Aorta (tissue), 5 donors: Measurements from ENCODE around the gene HMCN1. TPM values are rescaled to one million over a fixed set of nuclear protein-coding genes. Genes with fewer than 3 reads are reported as not detected.

Experiments used
- ATAC-seq: fragments of 200-7000 bp; cut with Tn5 transposase; one replicate; pipeline ENCODE4 v1.9.1; 2022; ENCODE audit warnings: moderate library complexity; ENCODE audit not compliant: low FRiP score
- DNase-seq, 2 donors: peaks; one replicate each; pipeline ENCODE4 v3.0.0-alpha.2; 2020
- H3K27ac ChIP-seq, 2 donors: one replicate each; pipeline ENCODE4 v1.5.1; 2013; ENCODE audit warnings: low read length in 2 of 2, mild to moderate bottlenecking in 2 of 2, moderate library complexity in 2 of 2, control low read depth in 1 of 2, inconsistent platforms in 1 of 2, low read depth in 1 of 2
- H3K27me3 ChIP-seq, 2 donors: one replicate each; pipeline ENCODE4 v1.6.1; 2013; ENCODE audit warnings: control low read depth in 1 of 2, low read length in 1 of 2, mild to moderate bottlenecking in 1 of 2, moderate library complexity in 1 of 2; ENCODE audit not compliant: insufficient read depth in 2 of 2, control insufficient read depth in 1 of 2
- H3K36me3 ChIP-seq, 2 donors: one replicate each; pipeline ENCODE4 v1.6.1; 2013; ENCODE audit warnings: control low read depth in 1 of 2, low read length in 1 of 2, mild to moderate bottlenecking in 1 of 2; ENCODE audit not compliant: insufficient read depth in 2 of 2, control insufficient read depth in 1 of 2
- H3K4me1 ChIP-seq, 2 donors: one replicate each; pipeline ENCODE4 v1.6.1; 2013; ENCODE audit warnings: low read length in 2 of 2, control low read depth in 1 of 2, mild to moderate bottlenecking in 1 of 2, moderate library complexity in 1 of 2; ENCODE audit not compliant: insufficient read depth in 2 of 2, control insufficient read depth in 1 of 2
- H3K4me3 ChIP-seq, 2 donors: one replicate each; pipeline ENCODE4 v1.5.1; 2013; ENCODE audit warnings: low read length in 2 of 2, control low read depth in 1 of 2, mild to moderate bottlenecking in 1 of 2
- H3K9me3 ChIP-seq: one replicate; pipeline ENCODE4 v1.6.1; 2013; ENCODE audit warnings: mild to moderate bottlenecking, low read length; ENCODE audit not compliant: control insufficient read depth
- WGBS, 2 donors: extraction: QIAGEN DNeasy Blood & Tissue Kit; methylation state at CpG; one replicate each; pipeline ENCODE4 v1.1.7; 2013; 5-methylcytosine and 5-hydroxymethylcytosine counted together
- intact Hi-C, 2 donors: fragments of 100-400 bp; cut with DNase I; formaldehyde crosslinking; loops; one replicate each; pipeline versions ENCODE4 v1.14.2 to v1.15.0; 2022
- polyA plus RNA-seq, 2 donors: library from polyadenylated mRNA; stranded (reverse); fragments of 200-250 nt; gene quantifications; one replicate each; pipeline ENCODE4 v1.2.3, GENCODE V29; 2013
- total RNA-seq, 2 donors: library from RNA; stranded (reverse); fragmentation: NEBNext Ultra II Directional; extraction: Animal tissue kit (Norgen Biotek cat#: 25700); gene quantifications; one replicate each; pipeline ENCODE4 v1.2.1, GENCODE V29; 2021
- donor health status: healthy with polysubstance abuse.
- donor health status: Bipolar disorder and iron deficiency.
- donor health status: DM: no; HTN: no; CAD: no.
- donor health status: DM: no; HTN: no; CAD: no.
- donor health status: DM: yes; HTN: yes; CAD: no.

The HMCN1 gene
- total and polyA plus RNA-seq, 4 donors, result 11.3 to 93.6 (median 50.0) TPM

GRCh38 chr1:185956881-185957280 lies 222.7 kb downstream of the HMCN1 start:
- H3K27ac ChIP-seq, result peak overlapping the region in 1 of 2 donors; percentile 57
- H3K4me3 ChIP-seq, result no peak overlapping the region
- H3K36me3 ChIP-seq, result no peaks in the 10 kb centered on the region
- intact Hi-C loops, result no loop called here
- DNase-seq, result no peak
- no peaks in the 10 kb centered on the region for H3K27me3 ChIP-seq
- ATAC-seq, result no peak
- WGBS, 2 donors, result 12 to 37% methylated on average over 1 of the region's 1 CpG
- H3K9me3 ChIP-seq, result no peaks in the 10 kb centered on the region
- peaks cover 4 to 6% of the 10 kb centered on the region in 2 donors for H3K4me1 ChIP-seq

- H3K27me3 ChIP-seq, result no peaks in the 10 kb centered on the region
- H3K4me3 ChIP-seq, result no peak overlapping the region
- no peaks in the 10 kb centered on the region for H3K9me3 ChIP-seq
- no peaks in the 10 kb centered on the region for H3K36me3 ChIP-seq
- intact Hi-C loops, result no loop called here
- 79 to 85% methylated on average over 3 of the region's 3 CpGs for WGBS, 2 donors
- peaks cover 4 to 6% of the 10 kb centered on the region in 2 donors for H3K4me1 ChIP-seq
- peak overlapping the region in 1 of 2 donors; percentile 22 for H3K27ac ChIP-seq
- DNase-seq (no peak), ATAC-seq (no peak)
These were observed 223.5 kb downstream of the HMCN1 start for GRCh38 chr1:185957441-185958363.

DNA sequence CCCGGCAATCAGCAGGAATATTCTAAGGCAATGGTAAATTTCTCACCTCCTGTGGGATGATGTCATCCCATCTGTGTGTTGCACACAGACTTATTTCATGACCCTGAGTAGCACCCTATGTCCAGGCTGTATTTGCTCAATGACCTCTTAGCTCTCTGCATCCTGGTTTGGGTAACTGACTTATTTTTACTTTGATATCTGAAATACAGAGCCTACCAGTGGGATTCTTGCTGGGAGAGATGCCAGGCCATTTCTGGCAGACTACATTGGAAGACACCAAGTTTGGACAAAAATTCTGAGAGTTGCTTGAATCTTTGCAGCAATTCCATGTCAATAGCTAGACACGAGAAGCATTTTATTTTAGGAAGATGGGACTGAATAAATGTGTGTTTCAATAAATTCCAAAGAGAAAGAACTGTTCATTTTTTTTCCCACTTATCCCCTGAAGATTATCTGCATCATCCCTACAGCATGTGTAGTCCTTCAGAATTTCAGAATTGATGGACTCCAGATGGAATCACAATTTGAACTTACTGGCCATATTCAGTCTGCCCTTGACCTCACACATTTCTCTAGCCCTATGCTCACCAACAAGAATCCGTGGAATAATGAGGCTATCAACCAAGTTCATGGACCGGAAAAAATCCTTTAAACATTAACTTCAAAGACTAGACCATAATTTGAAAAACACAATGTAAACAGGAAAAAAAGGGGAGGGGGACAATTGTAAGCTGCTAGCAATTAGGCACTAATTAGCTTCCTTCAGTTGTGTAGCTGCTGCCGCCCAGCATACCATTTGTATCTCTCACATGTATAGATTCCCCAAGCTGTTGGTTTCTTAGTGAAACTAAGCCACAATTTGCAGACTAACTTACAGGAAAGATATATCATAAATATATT lies 226.5 kb downstream of the HMCN1 start:
- H3K4me1 ChIP-seq, result peaks cover 6 to 10% of the 10 kb centered on the region in 2 donors
- peak in 1 of 2 donors; percentile 55 for DNase-seq
- peak; percentile 63 for ATAC-seq

GRCh38 chr1:185961664-185962063 lies 227.5 kb downstream of the HMCN1 start:
- Histone ChIP-seq H3K36me3 (no peaks in the 10 kb centered on the region), H3K9me3 (no peaks in the 10 kb centered on the region), H3K4me3 (no peak overlapping the region), H3K27ac (no peak overlapping the region), H3K27me3 (no peaks in the 10 kb centered on the region), H3K4me1 (peaks cover 6 to 10% of the 10 kb centered on the region in 2 donors)
- 12 to 24% methylated on average over 2 of the region's 2 CpGs for WGBS, 2 donors
- intact Hi-C loops, result loop anchor here in 1 of 2 donors (10.0 kb wide), 1 partner anchor 217 kb away; no protein-coding TSS in a partner anchor
- no peak for DNase-seq
- ATAC-seq, result no peak

More for the DNA sequence above, 226.5 kb downstream of the HMCN1 start:
- H3K27me3 ChIP-seq, result no peaks in the 10 kb centered on the region
- H3K36me3 ChIP-seq, result no peaks in the 10 kb centered on the region
- H3K4me3 ChIP-seq, result no peak overlapping the region
- WGBS, 2 donors, result 65 to 66% methylated on average over 5 of the region's 5 CpGs
- H3K9me3 ChIP-seq, result no peaks in the 10 kb centered on the region
- intact Hi-C loops, result loop anchor here in 1 of 2 donors (10.0 kb wide), 1 partner anchor 216 kb away; no protein-coding TSS in a partner anchor
- H3K27ac ChIP-seq, result peak overlapping the region in 1 of 2 donors; percentile 48

DNA sequence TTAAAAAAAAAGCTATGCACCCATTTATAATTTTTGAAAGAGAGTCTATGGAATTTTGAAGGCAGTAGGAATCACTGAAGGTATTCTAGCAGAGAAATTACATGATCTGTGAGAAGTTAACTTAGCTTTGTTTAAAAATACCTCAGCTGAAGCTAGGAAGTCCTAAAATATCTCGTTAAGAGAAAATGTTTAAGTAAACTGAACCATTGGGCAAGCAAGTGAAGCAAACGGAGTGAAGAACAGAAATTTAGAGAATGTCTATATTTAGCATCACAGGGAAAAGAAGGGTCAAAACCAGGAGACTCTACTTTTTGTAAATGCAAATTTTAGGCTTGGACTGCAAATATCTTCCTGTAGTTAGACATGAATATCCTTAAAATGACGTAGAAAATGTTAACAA lies 230.8 kb downstream of the HMCN1 start:
- Histone ChIP-seq H3K4me3 (no peak overlapping the region), H3K36me3 (no peaks in the 10 kb centered on the region), H3K9me3 (no peaks in the 10 kb centered on the region), H3K27me3 (no peaks in the 10 kb centered on the region), H3K4me1 (peaks cover 3 to 9% of the 10 kb centered on the region in 2 donors), H3K27ac (peak overlapping the region in 1 of 2 donors; percentile 85)
- 3% methylated on average over 3 of the region's 3 CpGs for WGBS, 2 donors
- DNase-seq, result no peak
- no peak for ATAC-seq
- intact Hi-C loops, result loop anchor here in 1 of 2 donors (10.0 kb wide), 1 partner anchor 220 kb away; no protein-coding TSS in a partner anchor

DNA sequence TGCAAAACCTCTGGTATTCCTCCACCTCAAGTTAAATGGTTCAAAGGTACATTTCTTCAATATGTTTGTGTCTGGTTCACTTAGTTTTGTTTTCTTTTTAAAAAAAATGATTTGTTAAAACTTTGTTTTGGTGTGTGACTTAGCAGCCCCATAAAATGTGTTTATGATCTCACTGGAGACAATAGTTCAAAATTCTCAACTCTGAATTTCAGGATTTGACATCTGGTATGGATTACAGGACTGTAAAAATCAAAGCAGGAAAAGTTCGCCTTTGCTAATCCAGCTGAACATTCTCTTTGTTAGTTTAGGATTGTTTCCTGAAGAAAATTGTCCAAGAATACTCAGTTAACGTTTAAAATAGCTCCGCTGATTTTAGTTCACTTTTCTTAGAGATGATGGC lies 231.7 kb downstream of the HMCN1 start:
- DNase-seq (no peak), ATAC-seq (no peak)
- peaks cover 0 to 2% of the 10 kb centered on the region in 2 donors for H3K36me3 ChIP-seq
- H3K27me3 ChIP-seq, result no peaks in the 10 kb centered on the region
- WGBS, 2 donors, result 3 to 6% methylated on average over 3 of the region's 3 CpGs
- H3K9me3 ChIP-seq, result no peaks in the 10 kb centered on the region
- no peak overlapping the region for H3K27ac ChIP-seq
- peaks cover 3 to 6% of the 10 kb centered on the region in 2 donors for H3K4me1 ChIP-seq
- intact Hi-C loops, result loop anchor here in 1 of 2 donors (10.0 kb wide), 1 partner anchor 221 kb away; no protein-coding TSS in a partner anchor
- no peak overlapping the region for H3K4me3 ChIP-seq

- Histone ChIP-seq H3K4me1 (peaks cover 0 to 6% of the 10 kb centered on the region in 2 donors), H3K27me3 (no peaks in the 10 kb centered on the region), H3K4me3 (no peak overlapping the region), H3K36me3 (peaks cover 0 to 3% of the 10 kb centered on the region in 2 donors), H3K27ac (peak overlapping the region; percentile 6 to 77), H3K9me3 (no peaks in the 10 kb centered on the region)
- DNase-seq (no peak), ATAC-seq (no peak)
- WGBS, 2 donors, result 19 to 20% methylated on average over 2 of the region's 2 CpGs
- intact Hi-C loops, result loop anchor here in 1 of 2 donors (10.0 kb wide), 1 partner anchor 222 kb away; no protein-coding TSS in a partner anchor
These were observed 232.3 kb downstream of the HMCN1 start for GRCh38 chr1:185966471-185966870.

DNA sequence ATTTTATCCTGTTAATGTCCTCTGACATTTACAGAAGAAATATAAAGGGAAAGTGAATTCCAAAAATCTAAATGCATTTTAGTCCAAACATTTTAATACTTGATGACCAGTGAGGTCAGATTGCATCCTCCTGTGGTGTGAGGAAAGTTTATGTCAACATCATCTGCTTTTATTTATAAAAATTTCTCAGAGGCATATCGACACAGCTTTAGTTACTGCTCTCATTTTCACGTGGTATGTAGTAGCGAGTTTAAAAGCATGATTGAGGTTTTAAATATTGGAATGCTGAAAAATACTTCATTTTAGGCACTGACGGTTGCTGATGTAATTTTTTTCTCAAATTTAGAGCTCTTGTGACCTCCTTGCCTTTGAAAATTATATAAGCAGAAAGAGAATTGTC lies 234.8 kb downstream of the HMCN1 start:
- H3K4me3 ChIP-seq, result no peak overlapping the region
- 53 to 63% methylated on average over 4 of the region's 4 CpGs for WGBS, 2 donors
- H3K27me3 ChIP-seq, result no peaks in the 10 kb centered on the region
- DNase-seq, result no peak
- no peak overlapping the region for H3K27ac ChIP-seq
- intact Hi-C loops, result loop anchor here in 1 of 2 donors (10.0 kb wide), 1 partner anchor 224 kb away; no protein-coding TSS in a partner anchor
- H3K36me3 ChIP-seq, result peaks cover 0 to 3% of the 10 kb centered on the region in 2 donors
- no peaks in the 10 kb centered on the region for H3K9me3 ChIP-seq
- no peak for ATAC-seq
- H3K4me1 ChIP-seq, result peaks cover 0 to 4% of the 10 kb centered on the region in 2 donors
